ENCODE data around the gene CAMK1D.

CAMK1D gene

DNA sequence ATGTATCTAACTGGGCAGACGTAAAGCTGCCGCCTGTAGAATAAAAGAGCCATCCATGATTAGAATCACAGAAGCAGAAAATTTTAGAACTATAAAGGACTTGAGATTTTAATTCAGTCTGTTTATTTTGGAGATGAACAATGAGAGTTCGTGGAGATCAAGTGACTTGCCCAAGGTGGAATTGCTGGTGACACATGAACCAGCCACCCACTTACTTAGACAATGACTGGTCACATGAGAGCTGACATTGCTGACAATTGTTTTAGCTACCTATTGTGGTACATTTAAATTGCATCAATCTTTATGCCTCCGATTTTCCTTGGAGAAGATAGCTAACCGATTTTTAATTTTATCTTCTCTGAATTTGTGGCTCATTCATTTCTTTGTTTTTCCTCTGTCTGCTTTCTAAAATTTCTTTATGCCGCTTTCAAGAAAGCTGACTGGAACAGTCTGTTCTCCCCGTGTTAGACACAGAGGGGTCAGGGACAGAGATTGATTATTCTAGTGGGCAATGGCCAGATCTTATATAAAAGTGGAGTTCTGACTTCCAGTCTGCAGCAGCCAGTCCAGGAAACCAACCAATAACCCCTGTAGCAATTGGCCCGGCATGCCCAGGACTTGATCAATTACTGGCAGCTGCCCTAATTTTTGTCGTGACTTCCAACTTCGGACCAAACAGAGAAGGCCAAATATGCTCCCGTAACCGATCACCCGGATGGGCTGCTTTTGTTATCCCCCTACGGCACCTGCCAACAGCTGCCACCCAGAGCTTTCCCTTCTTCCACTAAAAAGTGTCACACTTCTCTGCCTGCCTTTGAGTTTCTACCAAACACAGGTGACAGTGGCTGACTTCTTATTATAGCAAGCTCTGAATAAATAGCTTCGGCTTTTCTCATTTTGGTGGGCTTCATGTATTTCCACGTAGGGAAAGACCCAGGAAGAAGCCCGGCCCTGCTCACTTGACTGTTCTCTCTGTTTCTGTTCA is 241.6 kb downstream of the CAMK1D start:
- no peak overlapping the region for H3K27ac ChIP-seq
- TF ChIP-seq, protein P1, sequence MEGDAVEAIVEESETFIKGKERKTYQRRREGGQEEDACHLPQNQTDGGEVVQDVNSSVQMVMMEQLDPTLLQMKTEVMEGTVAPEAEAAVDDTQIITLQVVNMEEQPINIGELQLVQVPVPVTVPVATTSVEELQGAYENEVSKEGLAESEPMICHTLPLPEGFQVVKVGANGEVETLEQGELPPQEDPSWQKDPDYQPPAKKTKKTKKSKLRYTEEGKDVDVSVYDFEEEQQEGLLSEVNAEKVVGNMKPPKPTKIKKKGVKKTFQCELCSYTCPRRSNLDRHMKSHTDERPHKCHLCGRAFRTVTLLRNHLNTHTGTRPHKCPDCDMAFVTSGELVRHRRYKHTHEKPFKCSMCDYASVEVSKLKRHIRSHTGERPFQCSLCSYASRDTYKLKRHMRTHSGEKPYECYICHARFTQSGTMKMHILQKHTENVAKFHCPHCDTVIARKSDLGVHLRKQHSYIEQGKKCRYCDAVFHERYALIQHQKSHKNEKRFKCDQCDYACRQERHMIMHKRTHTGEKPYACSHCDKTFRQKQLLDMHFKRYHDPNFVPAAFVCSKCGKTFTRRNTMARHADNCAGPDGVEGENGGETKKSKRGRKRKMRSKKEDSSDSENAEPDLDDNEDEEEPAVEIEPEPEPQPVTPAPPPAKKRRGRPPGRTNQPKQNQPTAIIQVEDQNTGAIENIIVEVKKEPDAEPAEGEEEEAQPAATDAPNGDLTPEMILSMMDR (conservative IDR thresholded peaks at IDR 0.05), result no peak

DNA sequence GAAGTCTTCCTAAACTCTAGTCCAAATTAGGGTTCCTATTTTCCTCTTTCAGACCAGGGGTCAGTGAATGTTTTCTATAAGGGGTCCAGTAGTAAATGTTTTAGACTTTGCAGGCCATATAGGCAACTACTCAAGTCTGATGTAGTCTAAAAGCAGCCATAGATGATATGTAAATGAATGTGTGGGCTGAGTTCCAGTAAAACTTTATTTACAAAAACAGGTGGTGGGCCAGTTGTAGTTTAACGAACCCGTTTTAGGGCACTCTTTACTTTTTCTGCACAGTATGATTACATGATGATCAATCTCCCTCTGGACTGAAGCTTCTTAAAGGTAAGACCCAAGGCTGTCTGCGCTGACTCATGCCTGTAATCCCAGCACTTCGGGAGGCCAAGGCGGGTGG is 243.6 kb downstream of the CAMK1D start:
- no peak overlapping the region for H3K27ac ChIP-seq
- TF ChIP-seq, protein P1 (conservative IDR thresholded peaks at IDR 0.05), result no peak

DNA sequence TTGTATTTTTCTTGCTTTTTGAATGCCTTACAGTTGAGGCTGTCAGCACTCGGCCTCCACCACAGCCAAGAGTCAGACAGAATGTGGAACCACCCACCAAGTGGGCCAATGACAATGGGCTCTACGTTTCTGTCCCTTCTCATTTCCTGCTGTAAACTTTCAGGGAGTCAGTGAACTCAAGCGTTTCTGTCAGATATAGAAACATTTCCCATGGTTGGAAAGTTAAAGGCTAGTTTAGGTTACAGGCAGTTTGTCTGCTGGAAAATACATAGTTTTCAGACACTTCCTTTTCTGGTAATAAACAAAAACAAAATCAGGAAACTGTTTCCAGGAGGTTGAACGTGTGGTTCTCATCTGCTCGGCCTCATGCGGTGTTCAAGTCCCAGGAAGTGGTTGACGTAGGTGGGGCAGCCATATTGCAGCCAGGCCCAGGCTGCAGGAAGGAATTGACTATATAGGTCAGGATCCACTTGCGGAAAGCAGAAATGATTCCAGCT is 245.1 kb downstream of the CAMK1D start:
- TF ChIP-seq, protein P1 (conservative IDR thresholded peaks at IDR 0.05), result no peak

DNA sequence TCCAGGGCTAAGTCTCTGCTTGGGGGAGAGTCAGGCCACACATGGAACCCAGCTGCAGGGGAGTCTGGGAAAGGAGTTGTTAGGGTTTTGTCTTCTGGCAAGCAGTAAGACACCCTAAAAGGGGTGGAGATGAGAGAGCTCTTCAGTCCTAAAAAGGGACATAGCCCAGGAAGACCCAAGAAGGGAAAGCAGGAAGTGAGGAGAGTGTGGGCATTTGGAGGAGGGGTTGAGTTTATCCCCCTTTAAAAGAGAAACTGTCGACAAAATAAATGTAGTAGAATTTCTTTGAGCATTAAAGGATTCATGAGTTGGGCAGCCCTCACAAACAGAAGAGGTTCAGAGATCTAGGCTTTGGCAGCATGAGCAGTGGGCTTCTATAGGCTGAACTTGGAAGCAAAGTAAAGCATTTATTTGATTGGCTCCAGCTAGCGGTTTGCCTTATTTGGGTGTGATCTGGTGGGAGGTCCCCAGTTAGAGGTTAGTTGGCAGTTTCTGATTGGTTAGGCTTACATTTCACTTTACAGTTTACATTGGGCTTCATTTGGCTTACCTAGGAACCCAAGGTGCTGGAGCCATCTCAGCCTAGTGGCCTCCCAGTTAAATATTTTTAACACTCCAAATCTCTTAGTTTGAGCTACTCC is 246.7 kb downstream of the CAMK1D start:
- H3K27ac ChIP-seq, result no peak overlapping the region
- TF ChIP-seq, protein P1 (conservative IDR thresholded peaks at IDR 0.05), result no peak

More for the DNA sequence above, 245.1 kb downstream of the CAMK1D start:
- no peak overlapping the region for H3K27ac ChIP-seq

DNA sequence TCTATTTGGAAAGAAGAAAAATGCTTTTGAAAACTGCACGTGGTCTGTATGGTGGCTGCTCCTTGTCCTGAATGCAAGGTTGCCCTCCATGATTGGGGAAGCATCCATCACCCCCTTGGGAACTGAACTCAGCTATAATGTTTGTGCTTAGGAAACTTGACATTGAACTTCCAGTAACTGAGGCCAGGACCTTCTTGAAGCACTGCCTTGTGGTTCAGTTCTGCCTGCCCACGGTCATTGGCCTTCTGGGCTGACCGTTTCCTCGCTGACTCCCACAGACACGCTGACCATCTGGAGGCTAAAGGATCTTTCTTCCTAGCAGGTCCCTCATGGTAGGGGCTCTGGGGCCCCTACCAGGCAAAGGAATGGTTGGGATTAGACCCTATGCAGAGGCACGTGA is 247.8 kb downstream of the CAMK1D start:
- TF ChIP-seq, protein P1 (conservative IDR thresholded peaks at IDR 0.05), result no peak
- H3K27ac ChIP-seq, result no peak overlapping the region

DNA sequence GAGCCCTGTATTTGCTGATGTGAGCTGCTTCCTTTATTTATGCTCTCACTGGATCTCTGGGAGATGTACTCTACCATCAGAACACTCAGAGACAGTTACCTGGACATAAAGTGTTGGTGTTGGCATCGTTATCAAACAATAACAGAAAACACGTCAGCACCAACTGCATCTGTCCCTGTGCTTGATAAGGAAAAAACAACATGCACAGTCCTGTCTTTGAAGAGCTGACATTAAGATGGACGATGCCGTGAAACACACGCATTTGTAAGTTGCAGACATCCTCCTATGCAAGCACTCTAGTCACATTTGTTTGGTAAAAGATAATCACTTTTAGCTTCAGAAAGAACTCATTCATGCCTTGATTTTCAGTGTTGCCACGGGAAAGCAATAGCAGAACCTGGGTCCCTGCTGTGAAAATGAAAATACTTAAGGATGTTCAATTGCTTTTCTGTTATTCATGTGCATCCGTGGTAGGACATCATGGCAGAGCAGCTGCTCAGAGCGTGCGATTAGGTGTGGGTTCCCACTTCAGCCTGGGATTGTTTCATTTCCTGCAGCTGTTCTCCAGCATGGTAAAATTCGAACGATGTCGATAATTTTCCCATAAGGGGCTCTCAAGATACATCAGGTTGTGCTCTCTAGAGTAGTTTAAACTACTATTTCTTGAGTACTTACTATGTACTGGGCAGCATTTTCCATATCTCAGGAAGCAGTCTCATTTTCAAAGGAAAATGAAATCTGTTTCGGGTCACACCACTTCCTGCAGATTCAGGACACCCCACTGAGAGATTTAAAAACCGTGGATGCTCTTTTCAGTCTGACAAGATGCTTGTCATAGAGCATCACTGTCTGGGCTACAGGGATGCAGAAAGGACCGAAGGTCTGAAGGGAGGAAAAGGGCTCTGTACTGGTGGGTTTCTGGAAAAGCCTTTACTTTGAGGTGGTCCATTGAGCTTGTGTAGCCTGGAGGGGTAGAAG is 248.7 kb downstream of the CAMK1D start:
- TF ChIP-seq, protein P1 (conservative IDR thresholded peaks at IDR 0.05), result no peak
- no peak overlapping the region for H3K27ac ChIP-seq

Measured in VCaP (cell line).